Activated T-helper 2 cell treated with anti-CD3 and anti-CD28 coated beads, Interferon-gamma antibody, Interleukin-2, Interleukin-4, amounts not matched to agents 10 μg/mL and 5 μg/mL and 100 μg/mL, durations not matched to agents 14 hours and 24 hours and 36 hours (primary cell): ENCODE results near the gene PRDM2. TPM values are rescaled to one million over a fixed set of nuclear protein-coding genes. Genes with fewer than 3 reads are reported as not detected.
A peak's percentile ranks its signal among the peaks of the same experiment; 100 is the strongest.

Experiments used
- DNase-seq: peaks from one replicate; pipeline ENCODE4 v3.0.0; 2021; ENCODE audit warnings: low spot score
- H3K27ac Mint-ChIP-seq: one replicate; pipeline ENCODE4 v1.8.0; 2021; ENCODE audit warnings: mixed read lengths
- H3K27me3 Mint-ChIP-seq: one replicate; pipeline ENCODE4 v1.8.0; 2021; ENCODE audit warnings: low read depth, mixed read lengths
- H3K36me3 Mint-ChIP-seq: one replicate; pipeline ENCODE4 v1.8.0; 2021; ENCODE audit warnings: low read depth, mixed read lengths
- H3K4me1 Mint-ChIP-seq: one replicate; pipeline ENCODE4 v1.8.0; 2021; ENCODE audit warnings: low read depth, mixed read lengths
- H3K4me3 Mint-ChIP-seq: one replicate; pipeline ENCODE4 v1.8.0; 2021; ENCODE audit warnings: low read depth, mild to moderate bottlenecking, moderate library complexity, mixed read lengths
- H3K9me3 Mint-ChIP-seq: one replicate; pipeline ENCODE4 v1.8.0; 2021; ENCODE audit warnings: mixed read lengths
- intact Hi-C: fragments of 100-400 bp; cut with micrococcal nuclease; formaldehyde crosslinking; loops from one replicate; pipeline ENCODE4 v1.15.1; 2023
- total RNA-seq: library from RNA; stranded (reverse); gene quantifications from 2 replicates; pipeline ENCODE4 v1.2.3, GENCODE V29; 2022

PRDM2 gene
- total RNA-seq, 1 donor from 2014 or later, result 45.0 TPM

DNA sequence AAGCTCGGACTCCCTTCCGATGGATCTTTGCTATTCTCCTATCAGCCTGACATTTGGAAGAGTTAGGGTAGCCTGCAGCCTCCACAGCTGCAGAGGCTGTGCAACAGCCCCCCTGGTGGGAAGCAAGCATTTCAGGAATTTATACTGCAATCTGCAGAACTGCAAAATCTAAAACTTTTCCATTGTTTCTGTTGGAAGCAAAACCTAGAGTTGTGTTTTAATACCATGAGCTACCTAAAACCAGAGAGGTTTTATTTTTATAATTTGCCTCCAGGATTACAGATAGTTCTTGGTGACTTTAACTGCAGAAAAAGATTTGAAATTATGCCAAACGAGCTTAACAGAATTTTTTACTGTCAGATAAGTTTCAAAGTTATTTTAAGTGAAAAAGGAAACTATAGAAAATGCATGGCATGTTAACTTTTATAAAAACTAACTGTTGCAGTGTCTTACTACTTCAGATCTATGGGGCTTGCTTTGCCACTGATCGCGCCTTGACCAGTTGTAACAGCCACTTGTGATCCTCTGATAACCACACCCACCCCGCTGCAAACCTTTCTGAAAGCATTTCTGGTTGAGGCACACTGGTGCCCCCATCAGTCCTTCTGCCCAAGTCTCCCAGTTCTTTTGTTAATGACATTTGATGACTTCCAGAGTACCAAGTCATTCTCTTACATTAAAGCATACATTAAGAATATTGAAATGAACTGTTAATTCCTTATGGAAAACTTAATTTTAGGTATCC is 64.8 kb downstream of the PRDM2 start:
- Mint-ChIP-seq H3K4me3 (no peak overlapping the region), H3K4me1 (peaks cover 33% of the 10 kb centered on the region), H3K27me3 (no peaks in the 10 kb centered on the region), H3K27ac (no peak overlapping the region), H3K9me3 (no peaks in the 10 kb centered on the region), H3K36me3 (peaks cover 25% of the 10 kb centered on the region)
- no peak for DNase-seq
- intact Hi-C loops, result no loop called here

DNA sequence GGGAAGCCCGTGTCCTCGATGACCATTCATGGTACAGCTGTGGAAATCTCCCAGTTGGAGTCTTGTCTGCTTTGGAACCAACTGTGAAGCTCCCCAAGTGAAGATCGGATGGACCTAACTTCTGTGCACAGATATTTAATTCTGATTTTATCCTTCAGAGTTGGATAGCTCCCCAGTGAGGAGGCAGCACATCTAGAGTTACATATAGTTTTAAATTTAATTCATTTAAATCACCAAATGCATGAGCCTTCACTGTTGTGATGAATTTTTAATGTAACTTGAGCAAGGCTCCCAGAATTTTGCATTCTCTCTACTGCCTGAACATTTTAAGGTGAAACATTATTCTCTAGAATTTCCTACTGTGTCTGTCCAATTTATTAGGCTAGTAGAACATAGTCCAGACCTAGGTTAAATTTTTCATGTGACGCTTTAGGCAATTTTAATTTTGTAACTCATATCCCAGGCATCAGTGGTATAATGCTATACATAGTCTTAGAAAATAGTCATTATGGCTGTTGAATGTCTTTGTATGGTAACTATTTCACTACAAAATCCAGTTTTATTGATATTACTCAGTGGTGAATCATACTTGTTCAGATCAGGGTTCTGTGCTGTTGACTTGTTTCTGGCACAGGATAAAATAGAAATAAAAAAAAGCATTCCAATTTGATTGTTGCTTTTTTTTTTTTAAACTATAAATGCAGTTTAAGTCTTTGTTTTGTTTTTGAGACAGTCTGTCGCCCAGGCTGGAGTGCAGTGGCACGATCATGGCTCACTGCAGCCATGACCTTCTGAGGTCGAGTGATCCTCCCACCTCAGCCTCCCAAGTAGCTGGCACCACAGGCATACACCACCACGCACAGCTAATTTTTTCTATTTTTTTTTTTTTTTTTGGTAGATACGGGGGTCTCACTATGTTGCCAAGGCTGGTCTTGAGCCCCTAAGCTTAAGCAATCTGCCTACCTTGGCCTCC is 66.9 kb downstream of the PRDM2 start:
- H3K4me1 Mint-ChIP-seq, result peaks cover 32% of the 10 kb centered on the region
- H3K9me3 Mint-ChIP-seq, result no peaks in the 10 kb centered on the region
- peak overlapping the region; percentile 48 for H3K27ac Mint-ChIP-seq
- no peaks in the 10 kb centered on the region for H3K27me3 Mint-ChIP-seq
- no peak overlapping the region for H3K4me3 Mint-ChIP-seq
- DNase-seq, result no peak
- H3K36me3 Mint-ChIP-seq, result peaks cover 28% of the 10 kb centered on the region
- intact Hi-C loops, result no loop called here

DNA sequence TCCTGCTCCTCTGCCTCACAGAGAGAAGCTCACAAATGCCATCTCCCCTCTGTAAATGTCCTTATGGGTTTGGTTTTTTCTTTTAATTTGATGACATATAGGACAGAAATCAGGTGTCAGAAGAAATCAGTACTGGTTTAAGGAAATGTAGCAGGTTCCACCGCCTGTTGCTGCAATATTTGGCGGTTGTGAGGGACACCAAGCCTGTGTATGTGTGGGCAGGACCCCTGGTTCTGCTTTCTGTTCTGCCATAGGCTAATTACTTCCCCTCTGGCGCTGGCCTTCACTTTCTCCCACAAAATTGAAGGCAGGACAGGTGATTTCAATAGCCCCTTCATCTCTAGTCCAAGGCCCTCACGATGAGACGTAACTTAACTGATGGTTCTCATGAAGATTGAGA is 69.2 kb downstream of the PRDM2 start:
- H3K27ac Mint-ChIP-seq, result no peak overlapping the region
- peaks cover 34% of the 10 kb centered on the region for H3K36me3 Mint-ChIP-seq
- H3K9me3 Mint-ChIP-seq, result no peaks in the 10 kb centered on the region

DNA sequence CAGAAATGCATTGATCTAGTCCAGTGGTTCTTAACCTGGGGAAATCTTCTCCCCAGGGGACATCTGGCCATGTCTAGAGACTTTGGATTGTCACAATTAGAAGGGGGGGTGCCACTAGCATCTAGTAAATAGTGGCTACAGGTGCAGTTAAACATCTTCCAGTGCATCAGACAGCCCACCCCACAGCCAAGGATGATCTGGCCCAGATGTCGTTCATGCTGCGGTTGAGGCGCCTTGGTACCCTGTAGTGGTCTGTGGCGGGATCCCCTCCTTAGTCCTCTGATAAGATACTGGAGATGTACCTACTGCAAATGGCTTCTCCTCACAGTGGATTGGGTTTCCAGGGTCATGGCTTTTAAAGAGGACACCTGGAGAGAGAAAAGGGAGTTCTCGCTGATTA is 69.8 kb downstream of the PRDM2 start:
- Mint-ChIP-seq H3K27ac (no peak overlapping the region), H3K27me3 (no peaks in the 10 kb centered on the region), H3K36me3 (peaks cover 34% of the 10 kb centered on the region), H3K4me3 (no peak overlapping the region), H3K4me1 (peaks cover 18% of the 10 kb centered on the region), H3K9me3 (no peaks in the 10 kb centered on the region)
- no peak for DNase-seq
- intact Hi-C loops, result no loop called here

More for the DNA sequence above, 69.2 kb downstream of the PRDM2 start:
- no peak overlapping the region for H3K4me3 Mint-ChIP-seq
- H3K27me3 Mint-ChIP-seq, result no peaks in the 10 kb centered on the region
- DNase-seq, result no peak
- intact Hi-C loops, result no loop called here
- peaks cover 18% of the 10 kb centered on the region for H3K4me1 Mint-ChIP-seq

DNA sequence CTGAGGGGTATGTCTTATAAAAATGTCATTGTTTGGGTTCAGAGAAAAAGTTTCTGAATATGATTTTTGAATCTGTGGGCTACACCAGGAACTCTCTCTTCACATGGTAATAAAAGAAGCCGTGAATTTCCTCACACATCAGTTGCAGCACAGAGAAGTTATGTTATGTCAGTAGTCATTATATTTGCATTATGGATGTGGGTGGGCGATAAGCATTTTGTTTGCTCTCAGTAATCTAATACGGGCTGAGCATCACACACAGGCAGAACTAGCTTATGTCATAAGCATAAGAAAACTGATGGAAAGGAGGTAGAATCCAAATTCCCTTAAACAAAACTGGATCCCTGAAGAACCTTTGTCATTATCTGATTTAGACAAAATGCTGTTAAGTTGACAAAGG is 70.8 kb downstream of the PRDM2 start:
- no peak overlapping the region for H3K27ac Mint-ChIP-seq
- peaks cover 31% of the 10 kb centered on the region for H3K36me3 Mint-ChIP-seq
- H3K9me3 Mint-ChIP-seq, result no peaks in the 10 kb centered on the region
- no peak overlapping the region for H3K4me3 Mint-ChIP-seq
- intact Hi-C loops, result no loop called here
- H3K27me3 Mint-ChIP-seq, result no peaks in the 10 kb centered on the region
- peaks cover 12% of the 10 kb centered on the region for H3K4me1 Mint-ChIP-seq
- DNase-seq, result no peak

DNA sequence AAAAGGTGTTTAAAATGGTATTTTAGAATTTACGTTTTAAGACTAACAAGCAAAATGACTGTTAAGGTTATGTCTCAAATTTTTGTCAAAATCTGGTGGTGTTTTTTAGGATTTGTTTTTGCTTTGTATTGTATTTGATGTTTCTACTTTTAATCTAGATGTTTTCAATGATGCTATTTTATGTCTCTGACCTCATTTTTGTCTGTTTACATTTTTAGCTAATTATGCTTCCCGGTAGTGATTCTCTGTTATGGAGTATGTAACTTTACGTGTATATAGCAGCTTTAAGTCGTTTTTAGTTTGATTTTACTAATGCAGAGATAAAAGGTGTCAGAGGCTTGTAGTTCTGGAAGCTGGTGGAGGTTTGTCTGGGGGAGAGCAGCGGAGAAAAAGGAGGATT is 71.8 kb downstream of the PRDM2 start:
- Mint-ChIP-seq H3K36me3 (peaks cover 24% of the 10 kb centered on the region), H3K4me3 (no peak overlapping the region)

DNA sequence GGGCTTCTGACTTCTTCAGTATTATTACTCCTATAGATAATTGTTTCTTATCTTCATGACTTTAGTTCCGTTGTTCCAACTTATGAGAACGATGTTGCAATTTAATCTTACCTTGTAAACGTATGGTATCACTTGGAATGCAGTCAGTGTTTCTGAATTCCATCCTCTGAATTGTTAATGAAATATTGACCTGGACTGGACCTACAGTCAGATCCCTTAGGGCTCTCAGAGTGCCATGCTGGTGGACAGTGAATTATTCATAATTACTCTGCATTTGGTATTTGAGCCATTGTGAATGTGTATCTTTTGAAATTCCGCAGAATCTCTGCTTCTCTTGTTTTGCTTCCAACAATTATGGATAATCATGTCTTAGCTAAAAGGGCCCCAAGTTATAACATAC is 72.3 kb downstream of the PRDM2 start:
- Mint-ChIP-seq H3K27me3 (no peaks in the 10 kb centered on the region), H3K9me3 (no peaks in the 10 kb centered on the region), H3K4me1 (peaks cover 4% of the 10 kb centered on the region), H3K27ac (no peak overlapping the region), H3K4me3 (no peak overlapping the region), H3K36me3 (peaks cover 24% of the 10 kb centered on the region)
- intact Hi-C loops, result no loop called here
- no peak for DNase-seq

More for the DNA sequence above, 71.8 kb downstream of the PRDM2 start:
- Mint-ChIP-seq H3K27me3 (no peaks in the 10 kb centered on the region), H3K9me3 (no peaks in the 10 kb centered on the region), H3K27ac (peak overlapping the region; percentile 3), H3K4me1 (peaks cover 4% of the 10 kb centered on the region)
- DNase-seq, result no peak
- intact Hi-C loops, result no loop called here

DNA sequence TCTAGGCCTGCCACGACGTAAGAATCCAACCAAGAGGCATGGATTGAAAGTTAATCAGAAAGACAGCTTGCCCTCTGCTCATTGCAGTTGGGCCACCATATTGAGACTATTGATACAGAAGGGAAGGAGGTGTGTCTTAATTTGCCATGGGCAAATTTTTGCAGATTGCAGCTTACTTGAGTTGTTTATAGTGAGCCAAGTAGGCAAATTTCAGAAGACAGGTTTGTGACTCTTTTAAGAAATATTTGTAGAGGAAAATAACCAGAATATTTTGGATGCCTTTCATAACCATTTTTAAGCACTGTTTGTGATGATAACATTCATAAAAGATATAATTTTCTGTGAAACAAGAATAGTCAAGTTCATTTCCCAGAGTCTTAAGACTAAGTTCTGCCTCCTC is 74.1 kb downstream of the PRDM2 start:
- intact Hi-C loops, result no loop called here
- H3K4me1 Mint-ChIP-seq, result peaks cover 4% of the 10 kb centered on the region
- no peak overlapping the region for H3K4me3 Mint-ChIP-seq
- H3K9me3 Mint-ChIP-seq, result no peaks in the 10 kb centered on the region
- no peaks in the 10 kb centered on the region for H3K27me3 Mint-ChIP-seq
- no peak overlapping the region for H3K27ac Mint-ChIP-seq
- H3K36me3 Mint-ChIP-seq, result peaks cover 35% of the 10 kb centered on the region
- no peak for DNase-seq

DNA sequence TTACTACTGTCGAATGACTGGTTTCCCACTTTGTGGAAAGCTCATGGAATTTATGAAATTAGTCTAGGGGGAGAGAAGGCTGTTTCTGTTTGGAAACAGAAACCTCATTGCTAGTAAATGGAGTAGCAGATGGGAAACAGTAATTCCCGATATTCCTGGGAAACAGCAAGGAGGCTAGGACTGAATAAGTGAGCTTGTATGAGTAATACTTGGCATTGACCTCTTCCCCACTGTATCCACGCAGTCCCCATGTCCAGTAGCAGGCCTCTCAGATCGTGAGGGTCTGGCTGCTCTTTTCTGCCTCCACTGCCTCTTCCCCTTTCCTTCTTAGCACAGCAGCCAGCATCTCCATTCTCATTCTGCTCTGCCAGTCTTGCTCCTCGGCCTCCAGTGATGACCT is 75.5 kb downstream of the PRDM2 start:
- Mint-ChIP-seq H3K9me3 (no peaks in the 10 kb centered on the region), H3K27ac (no peak overlapping the region), H3K4me3 (no peak overlapping the region), H3K27me3 (no peaks in the 10 kb centered on the region), H3K4me1 (peaks cover 8% of the 10 kb centered on the region), H3K36me3 (peaks cover 40% of the 10 kb centered on the region)
- intact Hi-C loops, result no loop called here
- no peak for DNase-seq

DNA sequence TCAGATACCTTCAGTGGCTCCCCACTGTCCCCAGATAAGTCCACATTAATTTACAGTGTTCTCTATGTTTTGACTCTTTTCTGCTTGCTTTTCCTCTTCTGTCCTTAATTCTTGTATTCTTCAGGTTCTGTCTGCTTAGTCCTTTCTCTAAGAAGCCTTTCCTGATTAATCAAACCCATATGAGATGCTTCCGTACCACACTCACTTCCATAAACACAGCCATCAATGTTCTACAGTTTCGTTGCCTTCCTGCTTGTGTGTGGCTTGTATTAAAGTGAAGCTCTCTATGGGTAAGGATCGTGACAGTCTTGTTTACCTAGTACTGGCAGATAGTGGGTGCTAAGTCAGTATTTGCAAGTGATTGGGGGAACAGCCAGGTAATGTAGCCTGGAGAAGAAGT is 75.9 kb downstream of the PRDM2 start:
- Mint-ChIP-seq H3K9me3 (no peaks in the 10 kb centered on the region), H3K27ac (no peak overlapping the region), H3K27me3 (no peaks in the 10 kb centered on the region), H3K36me3 (peaks cover 41% of the 10 kb centered on the region), H3K4me1 (peaks cover 12% of the 10 kb centered on the region), H3K4me3 (no peak overlapping the region)
- no peak for DNase-seq
- intact Hi-C loops, result no loop called here

DNA sequence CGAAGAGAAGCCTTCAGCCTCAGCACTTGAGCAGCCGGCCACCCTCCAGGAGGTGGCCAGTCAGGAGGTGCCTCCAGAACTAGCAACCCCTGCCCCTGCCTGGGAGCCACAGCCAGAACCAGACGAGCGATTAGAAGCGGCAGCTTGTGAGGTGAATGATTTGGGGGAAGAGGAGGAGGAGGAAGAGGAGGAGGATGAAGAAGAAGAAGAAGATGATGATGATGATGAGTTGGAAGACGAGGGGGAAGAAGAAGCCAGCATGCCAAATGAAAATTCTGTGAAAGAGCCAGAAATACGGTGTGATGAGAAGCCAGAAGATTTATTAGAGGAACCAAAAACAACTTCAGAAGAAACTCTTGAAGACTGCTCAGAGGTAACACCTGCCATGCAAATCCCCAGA is 78.4 kb downstream of the PRDM2 start:
- H3K27me3 Mint-ChIP-seq, result no peaks in the 10 kb centered on the region
- no peaks in the 10 kb centered on the region for H3K9me3 Mint-ChIP-seq
- peaks cover 26% of the 10 kb centered on the region for H3K4me1 Mint-ChIP-seq
- intact Hi-C loops, result no loop called here
- H3K4me3 Mint-ChIP-seq, result no peak overlapping the region
- no peak overlapping the region for H3K27ac Mint-ChIP-seq
- DNase-seq, result no peak
- peaks cover 58% of the 10 kb centered on the region for H3K36me3 Mint-ChIP-seq

DNA sequence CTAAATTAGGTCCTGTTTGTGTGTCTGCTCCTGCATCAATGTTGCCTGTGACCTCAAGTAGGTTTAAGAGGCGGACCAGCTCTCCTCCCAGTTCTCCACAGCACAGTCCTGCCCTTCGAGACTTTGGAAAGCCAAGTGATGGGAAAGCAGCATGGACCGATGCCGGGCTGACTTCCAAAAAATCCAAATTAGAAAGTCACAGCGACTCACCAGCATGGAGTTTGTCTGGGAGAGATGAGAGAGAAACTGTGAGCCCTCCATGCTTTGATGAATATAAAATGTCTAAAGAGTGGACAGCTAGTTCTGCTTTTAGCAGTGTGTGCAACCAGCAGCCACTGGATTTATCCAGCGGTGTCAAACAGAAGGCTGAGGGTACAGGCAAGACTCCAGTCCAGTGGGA is 79.9 kb downstream of the PRDM2 start:
- DNase-seq, result no peak
- intact Hi-C loops, result no loop called here
- Mint-ChIP-seq H3K27me3 (no peaks in the 10 kb centered on the region), H3K4me3 (no peak overlapping the region), H3K27ac (no peak overlapping the region), H3K9me3 (no peaks in the 10 kb centered on the region), H3K4me1 (peaks cover 28% of the 10 kb centered on the region), H3K36me3 (peaks cover 68% of the 10 kb centered on the region)

DNA sequence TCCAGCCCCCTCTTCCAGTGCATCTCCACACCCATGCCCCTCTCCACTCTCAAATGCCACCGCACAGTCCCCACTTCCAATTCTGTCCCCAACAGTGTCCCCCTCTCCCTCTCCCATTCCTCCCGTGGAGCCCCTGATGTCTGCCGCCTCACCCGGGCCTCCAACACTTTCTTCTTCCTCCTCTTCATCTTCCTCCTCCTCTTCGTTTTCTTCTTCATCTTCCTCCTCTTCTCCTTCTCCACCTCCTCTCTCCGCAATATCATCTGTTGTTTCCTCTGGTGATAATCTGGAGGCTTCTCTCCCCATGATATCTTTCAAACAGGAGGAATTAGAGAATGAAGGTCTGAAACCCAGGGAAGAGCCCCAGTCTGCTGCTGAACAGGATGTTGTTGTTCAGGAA is 80.8 kb downstream of the PRDM2 start:
- Mint-ChIP-seq H3K4me3 (no peak overlapping the region), H3K36me3 (peaks cover 69% of the 10 kb centered on the region), H3K27me3 (no peaks in the 10 kb centered on the region), H3K27ac (peak overlapping the region; percentile 57), H3K9me3 (no peaks in the 10 kb centered on the region), H3K4me1 (peaks cover 28% of the 10 kb centered on the region)
- no peak for DNase-seq
- intact Hi-C loops, result no loop called here
